GM12878 (cell line): ENCODE data around the gene CYP3A4. TPM values are rescaled to one million over a fixed set of nuclear protein-coding genes. Genes with fewer than 3 reads are reported as not detected.

Experiments
- ATF2 ChIP-seq: IDR thresholded peaks from 2 replicates; pipeline ENCODE4 v1.6.1; 2012; ENCODE audit warnings: low read length, inconsistent platforms
- CEBPB ChIP-seq, 2 experiments: fragments of 150-350 bp in 1 of 2; IDR thresholded peaks; 2 replicates each; pipeline ENCODE4 v1.6.1; 2012 to 2014; ENCODE audit warnings: low read depth in 2 of 2, low read length in 2 of 2, borderline replicate concordance in 1 of 2, inconsistent platforms in 1 of 2
- CHD4 ChIP-seq: fragments of 200-600 bp; sonication (generic); IDR thresholded peaks from 2 replicates; pipeline ENCODE4 v1.6.1; 2016; ENCODE audit warnings: mild to moderate bottlenecking
- FOXM1 ChIP-seq: IDR thresholded peaks from 2 replicates; pipeline ENCODE4 v1.6.1; 2012; ENCODE audit warnings: low read depth, mild to moderate bottlenecking, inconsistent platforms, low read length, moderate library complexity
- JUND ChIP-seq: IDR thresholded peaks from 2 replicates; pipeline ENCODE4 v1.6.1; 2012; ENCODE audit warnings: low read depth, mild to moderate bottlenecking, low read length, improper control_type of control experiment, moderate library complexity
- NFYB ChIP-seq: IDR thresholded peaks from 2 replicates; pipeline ENCODE4 v1.6.1; 2011; ENCODE audit warnings: low read depth, mild to moderate bottlenecking, low read length, improper control_type of control experiment, moderate library complexity; ENCODE audit not compliant: insufficient read depth
- NR2F1 ChIP-seq: fragments of 450-650 bp; conservative IDR thresholded peaks from 2 replicates; pipeline ENCODE4 v1.6.1; 2017; ENCODE audit warnings: mild to moderate bottlenecking
- NRF1 ChIP-seq: conservative IDR thresholded peaks from 2 replicates; pipeline ENCODE4 v1.6.1; 2011; ENCODE audit warnings: mild to moderate bottlenecking, low read depth, low read length, improper control_type of control experiment
- POLR2A ChIP-seq: IDR thresholded peaks from 2 replicates; pipeline ENCODE4 v1.6.1; 2011; ENCODE audit warnings: low read depth, mild to moderate bottlenecking, low read length
- PRDM15 ChIP-seq: fragments of 450-650 bp; formaldehyde crosslinking; IDR thresholded peaks from 2 replicates; pipeline ENCODE4 v1.4.0; 2020; ENCODE audit warnings: mild to moderate bottlenecking, moderate library complexity
- SKIL ChIP-seq: fragments of 450-650 bp; IDR thresholded peaks from 2 replicates; pipeline ENCODE4 v1.6.1; 2017; ENCODE audit warnings: mild to moderate bottlenecking, low read depth, inconsistent platforms; ENCODE audit not compliant: poor library complexity, severe bottlenecking
- SP1 ChIP-seq: IDR thresholded peaks from one replicate; pipeline ENCODE4 v1.6.1; 2011; ENCODE audit warnings: low read depth, low read length
- YBX1 ChIP-seq: fragments of 450-650 bp; IDR thresholded peaks from 2 replicates; pipeline ENCODE4 v1.6.1; 2016; ENCODE audit warnings: antibody characterized with exemption
- ZNF592 ChIP-seq: fragments of 450-650 bp; IDR thresholded peaks from 2 replicates; pipeline ENCODE4 v1.6.1; 2017; ENCODE audit warnings: mild to moderate bottlenecking, moderate library complexity
- ZNF687 ChIP-seq: fragments of 450-650 bp; IDR thresholded peaks from 2 replicates; pipeline ENCODE4 v1.6.1; 2017; ENCODE audit warnings: mild to moderate bottlenecking, moderate library complexity
- polyA plus RNA-seq, 11 experiments: library from polyadenylated mRNA; depleted of rRNA in 4 of 11; unstranded in 6 of 11; stranded (reverse) in 5 of 11; fragments of >200 nt; fragmentation: Nextera tagmentation in 4 of 11; fragmentation: Illumina TruSeq in 1 of 11; extraction: Ambion mirVana in 4 of 11; extraction: Trizol in 1 of 11; gene quantifications; 1 replicate in 1 of 11; 2 replicates in 10 of 11; pipeline versions ENCODE4 v1.2.1 to v1.2.3, GENCODE V29; 2011 to 2016; ENCODE audit warnings: inconsistent platforms in 2 of 11, missing spikeins in 2 of 11, low read depth in 1 of 11
- total RNA-seq, 4 experiments: library from RNA; depleted of rRNA in 3 of 4; stranded (reverse); fragments of >200 nt in 3 of 4; fragmentation: Illumina TruSeq in 1 of 4; extraction: Trizol in 1 of 4; gene quantifications; 2 replicates each; pipeline versions ENCODE4 v1.2.1 to v1.2.3, GENCODE V29; 2013 to 2021

Gene CYP3A4
- total and polyA plus RNA-seq, 10 of the 15 experiments (the other 5 are each of a cell fraction or from before 2014, with no cell fraction given) = 0.02 to 0.21 (median 0.04) TPM; not detected in 7

- TF ChIP-seq ZNF687 (no peak), NRF1 (no peak), ATF2 (peak; percentile 85), NFYB (no peak), PRDM15 (CRISPR knock-in tag) (no peak), POLR2A (no peak), SKIL (peak; percentile 66), CEBPB (IDR thresholded peaks at IDR 0.05; ENCODE audit: borderline replicate concordance in 1 of 2, low read depth in 2 of 2, low read length in 2 of 2) (no peak), CHD4 (no peak), SP1 (no peak), ZNF592 (no peak), NR2F1 (peak; percentile 74; the same call in 1 of the 2 replicates), JUND (no peak), FOXM1 (peak; percentile 64; the same call in 1 of the 2 replicates), YBX1 (no peak)
These were observed 16.3 kb downstream of the CYP3A4 start (continued) for GRCh38 chr7:99767662-99768061.
